Erythroblast (primary cell): ENCODE data around the gene PXMP4.

Experiments used
- GATA1 ChIP-seq: IDR thresholded peaks from 2 replicates; pipeline ENCODE4 v1.6.1; 2011; ENCODE audit warnings: low read depth, mild to moderate bottlenecking, control low read depth, low read length, moderate library complexity
- POLR2A ChIP-seq: IDR thresholded peaks from 2 replicates; pipeline ENCODE4 v1.6.1; 2011; ENCODE audit warnings: mild to moderate bottlenecking, low read length

- TF ChIP-seq POLR2A, result peak; percentile 24
- TF ChIP-seq GATA1, result no peak
Observed at GRCh38 chr20:33731693-33732165, 11.6 kb upstream of the PXMP4 start, which contains the start of gene ZNF341.
